Natural killer cell (primary cell): ENCODE data around the gene NRG3. TPM values are rescaled to one million over a fixed set of nuclear protein-coding genes. Genes with fewer than 3 reads are reported as not detected.

Source experiments
- ATAC-seq, 3 donors: fragments of 150-1000 bp in 2 of 3; fragments of 200-7000 bp in 1 of 3; cut with Tn5 transposase; 1 replicate in 1 of 3; 2 replicates in 2 of 3; pipeline ENCODE4 v1.10.0; 2021; ENCODE audit warnings: mild to moderate bottlenecking in 2 of 3, moderate library complexity in 2 of 3
- DNase-seq, 2 donors: peaks; one replicate each; pipeline versions ENCODE4 v3.0.0 to v3.0.0-alpha.2; 2013 to 2021; ENCODE audit warnings: mixed read lengths in 1 of 2
- H3K27ac ChIP-seq: one replicate; pipeline ENCODE4 v1.5.1; 2013; ENCODE audit warnings: mild to moderate bottlenecking, low read length
- H3K27me3 ChIP-seq: one replicate; pipeline ENCODE4 v1.6.1; 2013; ENCODE audit warnings: low read length; ENCODE audit not compliant: control insufficient read depth, insufficient read depth
- H3K36me3 ChIP-seq: one replicate; pipeline ENCODE4 v1.6.1; 2013; ENCODE audit warnings: low read length; ENCODE audit not compliant: control insufficient read depth, insufficient read depth
- H3K4me1 ChIP-seq: one replicate; pipeline ENCODE4 v1.6.1; 2013; ENCODE audit warnings: low read length; ENCODE audit not compliant: control insufficient read depth, insufficient read depth
- H3K4me3 ChIP-seq: one replicate; pipeline ENCODE4 v1.5.1; 2013; ENCODE audit warnings: low read length
- H3K9me3 ChIP-seq: one replicate; pipeline ENCODE4 v1.6.1; 2013; ENCODE audit warnings: low read length; ENCODE audit not compliant: control insufficient read depth, insufficient read depth
- H3K27ac Mint-ChIP-seq, 2 donors: one replicate each; pipeline ENCODE4 v1.8.0; 2022; ENCODE audit warnings: mild to moderate bottlenecking in 2 of 2, mixed read lengths in 2 of 2, moderate library complexity in 1 of 2
- H3K27me3 Mint-ChIP-seq, 2 donors: one replicate each; pipeline ENCODE4 v1.8.0; 2022; ENCODE audit warnings: low read depth in 2 of 2, mixed read lengths in 2 of 2
- H3K36me3 Mint-ChIP-seq: one replicate; pipeline ENCODE4 v1.8.0; 2022; ENCODE audit warnings: mixed read lengths
- H3K4me1 Mint-ChIP-seq, 2 donors: one replicate each; pipeline ENCODE4 v1.8.0; 2022; ENCODE audit warnings: mixed read lengths in 2 of 2
- H3K4me3 Mint-ChIP-seq: one replicate; pipeline ENCODE4 v1.8.0; 2022; ENCODE audit warnings: mild to moderate bottlenecking, moderate library complexity, mixed read lengths
- H3K9me3 Mint-ChIP-seq, 2 donors: one replicate each; pipeline ENCODE4 v1.8.0; 2022; ENCODE audit warnings: mixed read lengths in 2 of 2
- CTCF ChIP-seq: fragments of 200-600 bp; IDR thresholded peaks from one replicate; pipeline ENCODE4 v1.8.0; 2022; ENCODE audit warnings: antibody characterized with exemption
- WGBS: methylation state at CpG from one replicate; pipeline ENCODE4 v1.1.7; 2013; ENCODE audit warnings: missing lambda C conversion rate; ENCODE audit not compliant: insufficient coverage; 5-methylcytosine and 5-hydroxymethylcytosine counted together
- intact Hi-C: fragments of 100-400 bp; cut with micrococcal nuclease; formaldehyde crosslinking; loops from one replicate; pipeline ENCODE4 v1.14.2; 2022
- total RNA-seq, 4 donors: library from RNA; stranded (reverse); fragments of 120-200 nt in 1 of 4; gene quantifications; one replicate each; pipeline versions ENCODE4 v1.2.3 to v1.2.4, GENCODE V29; 2013 to 2022

The NRG3 gene
- total RNA-seq, 3 donors from 2014 or later (not counting 1 experiment from before 2014, with no cell fraction given) = not detected

GRCh38 chr10:82564353-82565196 lies 689.6 kb downstream of the NRG3 start:
- no peak overlapping the region for H3K4me3 Mint-ChIP-seq
- Histone ChIP-seq H3K36me3 (no peaks in the 10 kb centered on the region), H3K9me3 (no peaks in the 10 kb centered on the region), H3K27me3 (no peaks in the 10 kb centered on the region), H3K4me1 (no peaks in the 10 kb centered on the region), H3K27ac (no peak overlapping the region), H3K4me3 (no peak overlapping the region)
- DNase-seq (no peak), ATAC-seq (no peak)
- no peaks in the 10 kb centered on the region for H3K36me3 Mint-ChIP-seq
- H3K4me1 Mint-ChIP-seq = no peaks in the 10 kb centered on the region
- no peaks in the 10 kb centered on the region for H3K27me3 Mint-ChIP-seq
- 83% methylated on average over 7 of the region's 7 CpGs for WGBS
- no peak overlapping the region for H3K27ac Mint-ChIP-seq
- H3K9me3 Mint-ChIP-seq = peaks cover 11 to 13% of the 10 kb centered on the region in 2 donors
- TF ChIP-seq CTCF = no peak
- intact Hi-C loops = no loop called here

GRCh38 chr10:82565197-82565575 lies 690.2 kb downstream of the NRG3 start:
- no peak overlapping the region for H3K27ac ChIP-seq
- no peaks in the 10 kb centered on the region for H3K36me3 ChIP-seq
- TF ChIP-seq CTCF = no peak
- Mint-ChIP-seq H3K27me3 (no peaks in the 10 kb centered on the region), H3K4me3 (no peak overlapping the region), H3K36me3 (no peaks in the 10 kb centered on the region), H3K4me1 (no peaks in the 10 kb centered on the region), H3K9me3 (peaks cover 16% of the 10 kb centered on the region in 2 donors), H3K27ac (no peak overlapping the region)
- no peak for DNase-seq
- no peaks in the 10 kb centered on the region for H3K27me3 ChIP-seq
- no peaks in the 10 kb centered on the region for H3K9me3 ChIP-seq
- no peaks in the 10 kb centered on the region for H3K4me1 ChIP-seq
- no peak overlapping the region for H3K4me3 ChIP-seq
- no peak for ATAC-seq
- intact Hi-C loops = no loop called here

- Histone ChIP-seq H3K4me3 (no peak overlapping the region), H3K27ac (no peak overlapping the region), H3K27me3 (no peaks in the 10 kb centered on the region), H3K9me3 (no peaks in the 10 kb centered on the region), H3K4me1 (no peaks in the 10 kb centered on the region), H3K36me3 (no peaks in the 10 kb centered on the region)
- intact Hi-C loops = no loop called here
- Mint-ChIP-seq H3K27ac (no peak overlapping the region), H3K4me3 (no peak overlapping the region), H3K36me3 (no peaks in the 10 kb centered on the region), H3K27me3 (no peaks in the 10 kb centered on the region), H3K4me1 (no peaks in the 10 kb centered on the region), H3K9me3 (peaks cover 11 to 15% of the 10 kb centered on the region in 2 donors)
- WGBS = 84% methylated on average over 1 of the region's 1 CpG
- ATAC-seq = no peak
- TF ChIP-seq CTCF = no peak
- no peak for DNase-seq
Observed at GRCh38 chr10:82572744-82573143, 697.8 kb downstream of the NRG3 start.

- Mint-ChIP-seq H3K27me3 (no peaks in the 10 kb centered on the region), H3K27ac (no peak overlapping the region), H3K4me1 (no peaks in the 10 kb centered on the region), H3K36me3 (no peaks in the 10 kb centered on the region), H3K4me3 (no peak overlapping the region), H3K9me3 (peaks cover 8 to 15% of the 10 kb centered on the region in 2 donors)
- H3K27me3 ChIP-seq = no peaks in the 10 kb centered on the region
- no peaks in the 10 kb centered on the region for H3K4me1 ChIP-seq
- H3K9me3 ChIP-seq = no peaks in the 10 kb centered on the region
- no CpG with 5 or more reads among the region's 2 CpGs for WGBS
- DNase-seq (no peak), ATAC-seq (no peak)
- H3K27ac ChIP-seq = no peak overlapping the region
- H3K4me3 ChIP-seq = no peak overlapping the region
- TF ChIP-seq CTCF = no peak
- intact Hi-C loops = no loop called here
- no peaks in the 10 kb centered on the region for H3K36me3 ChIP-seq
Observed at GRCh38 chr10:82574081-82574480, 699.1 kb downstream of the NRG3 start.
